NOMO-1 treated with DMSO at 0.1 percent for 48 hours (cell line): ENCODE results near the gene NTF3.

Source experiments
- DNase-seq: peaks from one replicate; lab custom pipeline; 2025; ENCODE audit not compliant: unreplicated experiment; lab: John Stamatoyannopoulos, UW

NTF3 gene

GRCh38 chr12:5485454-5485853 lies 53.5 kb downstream of the NTF3 start:
- DNase-seq, result no peak

GRCh38 chr12:5487076-5487475 lies 55.2 kb downstream of the NTF3 start:
- DNase-seq, result no peak

- DNase-seq, result no peak
These were observed 56.2 kb downstream of the NTF3 start for GRCh38 chr12:5487948-5488625.

GRCh38 chr12:5488626-5488955 lies 56.7 kb downstream of the NTF3 start:
- no peak for DNase-seq

- no peak for DNase-seq
These were observed 57.1 kb downstream of the NTF3 start for GRCh38 chr12:5489017-5489416.

GRCh38 chr12:5489760-5490406 lies 58.0 kb downstream of the NTF3 start:
- DNase-seq, result no peak

- DNase-seq, result no peak
These were observed 60.7 kb downstream of the NTF3 start for GRCh38 chr12:5492562-5492961.

GRCh38 chr12:5493018-5493417 lies 61.1 kb downstream of the NTF3 start:
- no peak for DNase-seq

GRCh38 chr12:5494343-5494742 lies 62.4 kb downstream of the NTF3 start:
- DNase-seq, result no peak

GRCh38 chr12:5497329-5498053 lies 65.6 kb downstream of the NTF3 start:
- no peak for DNase-seq

- DNase-seq, result no peak
These were observed 66.2 kb downstream of the NTF3 start for GRCh38 chr12:5498076-5498475.

- DNase-seq, result no peak
These were observed 66.9 kb downstream of the NTF3 start for GRCh38 chr12:5498806-5499205.

- DNase-seq, result no peak
These were observed 67.8 kb downstream of the NTF3 start for GRCh38 chr12:5499566-5500330.

GRCh38 chr12:5500331-5500659 lies 68.4 kb downstream of the NTF3 start:
- DNase-seq, result no peak

GRCh38 chr12:5503774-5504173 lies 71.9 kb downstream of the NTF3 start:
- no peak for DNase-seq

GRCh38 chr12:5505116-5505515 lies 73.2 kb downstream of the NTF3 start:
- no peak for DNase-seq

- DNase-seq, result no peak
These were observed 73.8 kb downstream of the NTF3 start for GRCh38 chr12:5505751-5506150.

GRCh38 chr12:5506295-5506694 lies 74.4 kb downstream of the NTF3 start:
- DNase-seq, result no peak

GRCh38 chr12:5506821-5507231 lies 74.9 kb downstream of the NTF3 start:
- DNase-seq, result no peak

GRCh38 chr12:5507401-5507935 lies 75.6 kb downstream of the NTF3 start:
- DNase-seq, result no peak

GRCh38 chr12:5507944-5508343 lies 76.0 kb downstream of the NTF3 start:
- no peak for DNase-seq

- no peak for DNase-seq
These were observed 77.2 kb downstream of the NTF3 start for GRCh38 chr12:5509102-5509501.
